Activated naive CD4-positive, alpha-beta T cell treated with anti-CD3 and anti-CD28 coated beads, Interleukin-2, amount 50 U/mL, for 16 hours (primary cell): Measurements from ENCODE around the gene IL1R1.

ENCODE experiments used
- DNase-seq: peaks from one replicate; pipeline ENCODE4 v3.0.0-alpha.2; 2020

Gene IL1R1

DNA sequence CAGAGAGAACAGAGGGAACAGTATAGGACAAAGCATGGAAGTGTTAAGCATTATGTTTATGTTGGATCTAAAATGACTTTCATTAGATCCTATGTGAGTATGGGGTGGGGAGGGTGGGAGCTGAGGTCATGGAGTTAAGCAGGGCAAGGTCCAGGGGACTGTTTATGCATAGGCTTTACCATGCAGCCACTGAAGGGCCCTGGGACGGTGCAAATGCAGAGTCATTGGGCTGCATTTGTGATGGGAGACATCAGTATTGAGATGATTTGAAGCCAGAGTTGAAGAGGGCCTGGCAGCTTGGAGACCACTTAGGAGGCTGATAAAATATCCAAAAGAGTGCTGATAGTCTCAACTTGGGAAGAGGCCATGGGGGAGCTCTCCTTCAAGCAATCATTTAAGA, 66.9 kb downstream of the IL1R1 start:
- no peak for DNase-seq

DNA sequence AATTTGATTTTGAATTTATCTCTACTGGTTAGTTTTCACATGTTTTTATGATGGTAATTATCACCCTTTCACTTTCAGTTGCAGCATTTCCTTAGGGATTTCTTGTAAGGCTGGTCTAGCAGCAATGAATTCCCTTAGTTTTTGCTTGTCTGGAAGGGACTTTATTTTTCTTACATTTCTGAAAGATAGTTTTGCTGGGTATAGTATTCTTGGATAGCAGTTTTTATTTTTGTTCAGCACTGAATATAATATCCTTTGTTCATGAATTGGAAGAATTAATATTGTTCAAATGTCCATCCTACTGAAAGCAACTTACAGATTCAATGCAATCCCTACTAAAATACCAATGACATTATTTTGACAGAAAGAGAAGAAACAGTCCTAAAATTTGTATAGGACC, 74.5 kb downstream of the IL1R1 start:
- DNase-seq: no peak

DNA sequence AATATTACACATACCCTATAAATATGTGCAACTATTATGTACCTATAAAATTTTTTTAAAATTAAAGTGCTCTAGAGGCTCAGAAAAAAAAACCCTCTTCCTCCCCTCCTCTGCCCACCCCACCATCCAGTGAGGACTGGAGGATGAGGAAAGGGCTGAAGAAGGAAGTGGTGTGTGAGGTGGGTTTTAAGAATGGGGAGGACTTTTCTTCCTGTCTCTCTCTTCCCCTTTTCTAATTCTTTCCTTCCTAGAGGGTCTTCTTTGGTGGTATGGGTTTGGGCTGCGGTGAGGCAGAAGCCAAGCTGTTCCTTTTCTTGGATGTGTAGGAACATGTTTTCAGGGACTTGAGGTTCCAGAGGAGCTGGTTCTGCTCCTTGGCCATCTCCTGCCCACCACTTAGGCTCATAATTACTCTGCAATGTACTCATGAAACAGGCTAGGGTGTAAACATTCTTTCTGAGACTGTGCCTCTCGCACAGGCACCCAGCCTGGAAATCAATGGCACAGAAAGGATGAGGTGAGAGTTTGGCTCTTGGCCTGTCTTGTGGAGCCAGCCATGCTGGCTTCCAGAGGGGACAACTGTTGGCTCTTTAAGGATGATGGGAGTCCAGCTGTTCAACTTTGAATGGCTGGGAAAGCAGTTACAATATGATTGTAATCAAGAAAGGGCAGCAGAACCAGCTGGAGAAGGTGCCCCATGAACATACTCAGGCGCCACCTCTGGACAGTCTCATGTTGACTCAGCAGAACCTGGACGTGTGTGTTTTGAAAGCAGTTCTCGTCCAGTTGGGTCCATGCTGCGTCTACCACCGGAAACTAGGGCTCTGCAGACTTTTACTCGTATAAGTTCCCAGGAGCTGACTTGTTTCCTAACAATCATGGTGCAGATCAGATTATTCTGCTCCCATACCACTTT, 82.5 kb downstream of the IL1R1 start:
- DNase-seq: no peak

DNA sequence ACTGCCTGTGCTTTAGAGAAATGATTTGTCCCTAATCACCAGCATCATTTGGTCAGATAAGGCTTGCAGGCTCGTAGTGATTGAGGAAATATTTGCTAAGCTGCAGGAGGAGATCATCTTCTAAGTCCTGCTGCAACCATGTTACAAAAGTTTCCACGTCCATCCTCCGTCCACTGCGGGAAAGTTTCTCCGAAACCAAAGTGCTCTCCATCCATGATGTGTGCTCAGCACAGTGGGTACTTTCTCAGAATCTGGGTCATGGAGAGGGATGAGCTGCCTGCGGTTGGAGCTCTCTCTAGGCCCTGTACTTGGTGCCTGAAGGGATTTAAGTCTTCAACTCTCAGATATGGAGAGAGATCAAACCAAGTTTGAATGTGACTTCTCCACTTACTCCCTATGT, 83.6 kb downstream of the IL1R1 start:
- no peak for DNase-seq

DNA sequence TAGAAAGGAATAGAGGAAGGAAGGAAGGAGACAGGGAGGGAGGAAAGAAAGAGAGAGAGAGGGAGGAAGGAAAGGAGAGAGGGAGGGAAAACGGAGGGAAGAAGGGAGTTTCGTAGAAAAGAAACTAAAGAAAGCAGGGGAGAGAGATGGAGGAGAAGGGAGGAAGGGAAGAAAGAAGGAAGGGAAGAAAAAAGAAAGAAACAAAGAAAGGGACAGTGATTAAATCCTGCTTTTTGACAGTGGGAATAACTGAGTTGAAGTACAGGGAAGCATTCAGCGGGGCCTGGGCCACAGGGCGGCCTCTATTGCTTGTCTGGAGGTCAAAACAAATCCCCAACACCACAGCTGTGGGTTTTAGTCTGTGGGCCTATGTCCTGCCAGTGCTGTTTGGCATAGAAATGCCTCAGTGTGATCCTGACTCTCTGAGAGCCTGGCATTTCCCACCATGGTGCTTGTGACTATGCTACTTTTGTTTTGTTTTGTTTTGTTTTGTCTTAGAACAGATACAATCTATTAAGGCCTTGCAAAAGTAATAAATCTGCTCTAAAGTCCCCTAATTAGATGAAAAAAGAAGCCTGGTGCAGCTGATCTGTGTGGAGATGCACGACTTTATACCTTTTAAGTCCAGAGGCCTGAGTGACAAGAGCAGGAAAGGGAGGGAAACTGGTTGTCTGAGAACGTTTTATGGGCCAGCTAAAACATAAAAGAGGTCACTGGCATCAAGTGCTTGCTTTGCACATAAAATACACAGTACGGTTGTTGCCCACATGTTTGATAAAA, 84.3 kb downstream of the IL1R1 start:
- DNase-seq: no peak

DNA sequence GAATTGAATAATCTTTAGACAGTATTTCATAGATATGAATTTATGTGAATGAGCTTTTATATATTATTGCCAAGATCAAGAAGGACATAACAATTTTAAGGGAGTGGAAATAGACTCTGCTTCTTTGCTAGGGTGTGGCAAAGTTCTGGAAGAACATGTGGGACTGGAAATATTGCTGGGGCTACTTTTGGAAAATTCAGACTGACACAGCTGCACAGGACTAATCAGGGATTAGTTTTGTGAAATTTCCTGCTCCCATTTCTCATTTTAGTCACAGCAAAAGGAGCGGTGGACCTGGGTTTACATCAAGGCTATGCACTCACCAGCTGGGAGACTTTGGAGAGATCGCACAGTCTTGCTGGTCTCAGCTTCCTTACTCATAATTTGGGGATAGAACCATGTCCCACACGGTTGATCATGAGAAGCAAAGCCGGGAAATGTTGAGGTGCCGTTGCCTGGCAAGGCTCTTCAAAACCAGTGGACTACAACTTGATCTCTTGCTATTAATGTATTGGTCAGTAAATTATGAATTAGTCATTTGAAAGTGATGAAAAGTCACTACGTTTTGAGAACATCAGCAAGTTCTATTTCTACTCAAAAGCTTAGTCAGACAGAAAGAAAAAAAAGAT, 86.7 kb downstream of the IL1R1 start:
- DNase-seq: no peak
